ENCODE measurements around the gene CNR2. TPM values are rescaled to one million over a fixed set of nuclear protein-coding genes. Genes with fewer than 3 reads are reported as not detected.
A peak's percentile ranks its signal among the peaks of the same experiment; 100 is the strongest.
"Not testable (repeated sequence)": the region's sequence is repeated elsewhere in the genome, so short reads cannot be mapped to it uniquely, and the experiment has no call there.

CNR2 gene
- polyA plus RNA-seq, 1 experiment = not detected

DNA sequence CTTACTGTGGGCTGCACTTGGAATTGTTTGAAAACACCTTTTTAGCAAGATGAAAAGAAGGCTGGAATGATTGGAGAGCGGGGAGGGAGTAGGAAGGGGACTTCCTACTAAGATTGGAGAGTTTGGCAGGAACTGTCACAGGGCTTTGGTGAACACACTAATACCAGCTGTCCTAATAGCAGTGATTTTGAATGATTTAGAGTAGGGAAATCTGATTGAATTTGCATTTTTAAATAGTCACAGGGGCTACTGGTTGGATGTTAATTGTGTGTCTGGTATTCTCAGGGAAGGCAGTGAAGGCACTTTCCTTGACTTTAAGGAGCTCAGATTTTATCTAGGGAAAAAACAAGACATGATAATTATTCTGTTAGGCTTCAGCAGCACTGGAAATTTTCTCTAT is 85.4 kb downstream of the CNR2 start:
- no peak for DNase-seq (ENCODE audit: low read depth)
- TF ChIP-seq, protein P1, sequence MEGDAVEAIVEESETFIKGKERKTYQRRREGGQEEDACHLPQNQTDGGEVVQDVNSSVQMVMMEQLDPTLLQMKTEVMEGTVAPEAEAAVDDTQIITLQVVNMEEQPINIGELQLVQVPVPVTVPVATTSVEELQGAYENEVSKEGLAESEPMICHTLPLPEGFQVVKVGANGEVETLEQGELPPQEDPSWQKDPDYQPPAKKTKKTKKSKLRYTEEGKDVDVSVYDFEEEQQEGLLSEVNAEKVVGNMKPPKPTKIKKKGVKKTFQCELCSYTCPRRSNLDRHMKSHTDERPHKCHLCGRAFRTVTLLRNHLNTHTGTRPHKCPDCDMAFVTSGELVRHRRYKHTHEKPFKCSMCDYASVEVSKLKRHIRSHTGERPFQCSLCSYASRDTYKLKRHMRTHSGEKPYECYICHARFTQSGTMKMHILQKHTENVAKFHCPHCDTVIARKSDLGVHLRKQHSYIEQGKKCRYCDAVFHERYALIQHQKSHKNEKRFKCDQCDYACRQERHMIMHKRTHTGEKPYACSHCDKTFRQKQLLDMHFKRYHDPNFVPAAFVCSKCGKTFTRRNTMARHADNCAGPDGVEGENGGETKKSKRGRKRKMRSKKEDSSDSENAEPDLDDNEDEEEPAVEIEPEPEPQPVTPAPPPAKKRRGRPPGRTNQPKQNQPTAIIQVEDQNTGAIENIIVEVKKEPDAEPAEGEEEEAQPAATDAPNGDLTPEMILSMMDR (IDR thresholded peaks at IDR 0.05; ENCODE audit: insufficient read depth, low read depth, low read length) = no peak
- Histone ChIP-seq H3K4me3 (ENCODE audit: low read depth, low read length) (no peak overlapping the region), H3K36me3 (ENCODE audit: control insufficient read depth, insufficient read depth, low read length) (no peaks in the 10 kb centered on the region), H3K27me3 (ENCODE audit: control insufficient read depth, insufficient read depth, low read length) (no peaks in the 10 kb centered on the region)
- POLR2A ChIA-PET = no interaction called here
- CTCF ChIA-PET = interaction anchor here (2.4 kb wide), 1 partner anchor 17 kb away, joined by 6 read pairs; no protein-coding TSS in a partner anchor

DNA sequence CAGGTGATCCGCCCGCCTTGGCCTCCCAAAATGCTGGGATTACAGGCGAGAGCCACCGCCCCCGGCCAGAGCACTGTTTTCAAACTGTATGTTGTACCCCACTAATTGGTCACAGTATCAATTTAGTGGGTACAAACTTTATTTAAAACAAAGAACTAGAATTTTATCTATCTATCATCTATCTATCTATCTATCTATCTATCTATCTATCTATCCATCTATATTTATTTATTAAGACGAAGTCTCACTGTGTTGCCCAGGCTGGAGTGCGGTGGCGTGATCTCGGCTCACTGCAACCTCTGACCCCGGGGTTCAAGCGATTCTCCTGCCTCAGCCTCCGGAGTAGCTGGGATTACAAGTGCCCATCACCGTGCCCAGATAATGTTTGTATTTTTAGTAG is 86.6 kb downstream of the CNR2 start:
- H3K27me3 ChIP-seq (ENCODE audit: control insufficient read depth, insufficient read depth, low read length); POLR2A ChIA-PET; DNase-seq (ENCODE audit: low read depth); H3K4me3 ChIP-seq (ENCODE audit: low read depth, low read length); H3K36me3 ChIP-seq (ENCODE audit: control insufficient read depth, insufficient read depth, low read length): not testable (repeated sequence)
- CTCF ChIA-PET = interaction anchor here (9.2 kb wide), 1 partner anchor 17 kb away, joined by 77 read pairs; no protein-coding TSS in a partner anchor

DNA sequence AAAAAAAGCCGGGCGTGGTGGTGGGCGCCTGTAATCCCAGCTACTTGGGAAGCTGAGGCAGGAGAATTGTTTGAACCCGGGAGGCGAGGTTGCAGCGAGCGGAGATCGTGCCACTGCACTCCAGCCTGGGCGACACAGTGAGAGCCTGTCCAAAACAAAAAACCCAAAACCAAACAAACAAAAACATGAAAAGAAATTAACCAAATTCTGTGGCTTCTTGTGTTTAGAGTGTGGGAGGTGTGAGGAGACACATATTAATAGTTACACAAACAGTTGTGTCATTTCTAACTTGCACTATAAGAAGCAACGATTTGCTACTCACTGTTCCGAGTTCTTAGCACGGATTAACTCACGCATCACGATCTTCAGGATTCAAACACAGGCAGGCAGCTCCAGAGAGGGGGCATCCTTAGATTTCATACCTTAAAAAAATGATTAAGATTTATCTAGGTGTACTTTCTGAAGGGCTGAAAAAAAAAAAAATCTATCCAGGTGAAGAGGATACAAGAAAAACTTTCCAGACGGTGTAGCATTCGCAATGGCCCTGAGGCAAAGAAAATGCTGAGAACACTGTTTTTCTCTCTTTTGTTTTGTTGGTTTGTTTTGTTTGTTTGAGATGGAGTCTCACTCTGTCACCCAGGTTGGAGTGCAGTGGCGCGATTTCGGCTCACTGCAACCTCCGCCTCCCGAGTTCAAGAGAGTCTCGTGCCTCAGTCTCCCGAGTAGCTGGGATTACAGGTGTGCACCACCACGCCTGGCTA is 87.2 kb downstream of the CNR2 start:
- Histone ChIP-seq H3K27me3 (ENCODE audit: control insufficient read depth, insufficient read depth, low read length) (no peaks in the 10 kb centered on the region), H3K4me3 (ENCODE audit: low read depth, low read length) (peak overlapping the region; percentile 100), H3K36me3 (ENCODE audit: control insufficient read depth, insufficient read depth, low read length) (no peaks in the 10 kb centered on the region)
- no peak for DNase-seq (ENCODE audit: low read depth)
- TF ChIP-seq, protein P1 (IDR thresholded peaks at IDR 0.05; ENCODE audit: insufficient read depth, low read depth, low read length) = no peak
- CTCF ChIA-PET = interaction anchor here (1.3 to 9.2 kb wide), 2 partner anchors 12 to 16 kb away, joined by 3 to 77 read pairs; no protein-coding TSS in a partner anchor
- POLR2A ChIA-PET = interaction anchor here (0.6 to 0.7 kb wide), 2 partner anchors 134 to 382 kb away, joined by 3 to 9 read pairs; no protein-coding TSS in a partner anchor

DNA sequence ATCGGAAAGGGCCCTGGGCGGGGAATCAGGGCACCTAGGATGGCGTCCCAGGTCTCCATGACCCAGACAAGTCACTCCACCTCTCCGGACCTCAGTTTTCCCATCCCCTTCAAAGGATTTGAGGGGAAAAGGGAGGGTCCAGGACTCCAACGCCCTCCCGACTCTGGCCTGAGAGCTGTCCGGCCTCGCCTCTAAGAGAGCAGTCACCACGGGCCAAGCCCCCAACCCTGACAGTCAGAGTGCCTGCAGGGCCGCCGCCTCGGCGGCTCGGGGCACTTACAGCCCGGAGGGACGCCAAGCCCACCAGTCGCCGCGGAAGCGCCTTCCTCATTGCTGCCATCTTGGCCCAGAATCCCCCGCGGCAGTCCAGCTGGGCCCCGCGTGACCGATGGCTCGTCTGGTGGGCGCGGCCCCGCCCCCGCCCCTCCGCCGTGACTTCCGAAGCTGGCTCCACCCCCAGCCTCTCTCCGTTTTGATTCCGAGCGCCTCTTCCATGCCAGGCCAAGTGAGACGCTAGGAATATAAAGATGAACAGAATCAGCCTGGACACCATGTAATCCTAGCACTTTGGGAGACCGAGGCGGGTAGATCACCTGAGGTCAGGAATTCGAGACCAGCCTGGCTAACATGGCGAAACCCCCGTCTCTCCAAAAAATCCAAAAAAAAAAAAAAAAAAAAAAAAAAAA is 87.9 kb downstream of the CNR2 start, which contains the start of gene HMGCL:
Gene HMGCL, minus strand, starts transcription at position 354 of the 686 bp plus-strand sequence. Its CDS starts 14 bp downstream, at position 340.
- ChIA-PET CTCF (interaction anchor here (1.3 to 9.2 kb wide), 2 partner anchors 11 to 16 kb away, joined by 3 to 77 read pairs; no protein-coding TSS in a partner anchor), POLR2A (interaction anchor here (0.6 to 0.7 kb wide), 3 partner anchors 34 to 381 kb away, joined by 3 to 9 read pairs (median 3); partner anchors contain the start of gene LYPLA2)

DNA sequence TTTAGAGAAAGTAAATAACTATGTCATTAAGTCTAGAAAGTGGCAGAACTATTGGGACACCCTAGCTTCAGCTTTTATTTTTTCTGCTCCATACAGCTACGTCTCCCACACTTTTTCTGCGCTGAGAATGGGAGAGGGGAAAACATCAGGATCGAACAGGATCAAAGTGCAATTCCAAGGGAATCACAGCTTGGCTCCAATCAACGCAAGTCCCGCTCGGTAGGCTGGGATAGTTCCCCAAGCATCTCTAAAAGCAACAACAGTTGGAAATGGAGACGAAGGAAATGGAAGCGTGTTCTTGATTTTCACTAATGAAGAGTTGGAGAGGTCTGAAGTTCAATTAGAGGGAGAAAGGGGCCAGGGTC is 88.5 kb downstream of the CNR2 start:
- POLR2A ChIA-PET = interaction anchor here (0.6 to 0.7 kb wide), 2 partner anchors 34 to 153 kb away, joined by 3 to 4 read pairs; partner anchors contain the start of gene LYPLA2
- H3K4me3 ChIP-seq (ENCODE audit: low read depth, low read length) = peak overlapping the region; percentile 100
- DNase-seq (ENCODE audit: low read depth) = no peak
- H3K27me3 ChIP-seq (ENCODE audit: control insufficient read depth, insufficient read depth, low read length) = no peaks in the 10 kb centered on the region
- H3K36me3 ChIP-seq (ENCODE audit: control insufficient read depth, insufficient read depth, low read length) = no peaks in the 10 kb centered on the region
- CTCF ChIA-PET = interaction anchor here (1.3 to 9.2 kb wide), 2 partner anchors 10 to 15 kb away, joined by 3 to 77 read pairs; no protein-coding TSS in a partner anchor
- TF ChIP-seq, protein P1 (IDR thresholded peaks at IDR 0.05; ENCODE audit: insufficient read depth, low read depth, low read length) = no peak

More for the DNA sequence above, 87.9 kb downstream of the CNR2 start, which contains the start of gene HMGCL:
- H3K4me3 ChIP-seq (ENCODE audit: low read depth, low read length) = peak within 1 kb of the TSS; percentile 100
- H3K36me3 ChIP-seq (ENCODE audit: control insufficient read depth, insufficient read depth, low read length) = no peaks in the 10 kb centered on the region
- H3K27me3 ChIP-seq (ENCODE audit: control insufficient read depth, insufficient read depth, low read length) = no peaks in the 10 kb centered on the region
- DNase-seq (ENCODE audit: low read depth) = peak; percentile 50
- TF ChIP-seq, protein P1 (IDR thresholded peaks at IDR 0.05; ENCODE audit: insufficient read depth, low read depth, low read length) = no peak
